ENCODE results near the gene ANTXR1.

ANTXR1 gene

GRCh38 chr2:68974251-68974650 is 38.7 kb upstream of the ANTXR1 start, which contains the start of gene GKN1:
Gene GKN1 (plus strand): TSS chr2:68974636. CDS start chr2:68974678, 42 bp downstream.
- no peak within 1 kb of the TSS for H3K4me2 ChIP-seq (ENCODE audit: low read depth, low read length, poor library complexity, severe bottlenecking)
- H3K79me2 ChIP-seq (ENCODE audit: insufficient read depth, low read length) = no peaks in the 10 kb centered on the region
- no peak for TF ChIP-seq EZH2phosphoT487 (IDR thresholded peaks at IDR 0.05; ENCODE audit: borderline replicate concordance)
- TF ChIP-seq CTCF (conservative IDR thresholded peaks at IDR 0.05; ENCODE audit: low read length) = no peak
- H3K9me3 ChIP-seq (ENCODE audit: insufficient read depth, low read depth, low read length) = no peaks in the 10 kb centered on the region
- no peaks in the 10 kb centered on the region for H3K36me3 ChIP-seq (ENCODE audit: insufficient read depth, low read length)
- H3K9me2 ChIP-seq (replicated peaks; ENCODE audit: low read depth, low read length) = no peaks in the 10 kb centered on the region
- no peaks in the 10 kb centered on the region for H3K27me3 ChIP-seq (ENCODE audit: insufficient read depth, low read length, poor library complexity, severe bottlenecking)
- no peak within 1 kb of the TSS for H3K9ac ChIP-seq (ENCODE audit: low read depth, low read length, poor library complexity, severe bottlenecking)
- H3K4me1 ChIP-seq (ENCODE audit: insufficient read depth, low read length, poor library complexity, severe bottlenecking) = no peaks in the 10 kb centered on the region
- no peaks in the 10 kb centered on the region for H3F3A ChIP-seq (ENCODE audit: low read depth)
- H4K20me1 ChIP-seq (ENCODE audit: insufficient read depth, low read length, poor library complexity, severe bottlenecking) = no peaks in the 10 kb centered on the region
- no peak within 1 kb of the TSS for H3K4me3 ChIP-seq (ENCODE audit: low read length, poor library complexity, severe bottlenecking)
- no peak within 1 kb of the TSS for H2AFZ ChIP-seq (ENCODE audit: low read length)

GRCh38 chr2:68974946-68975665 is 37.9 kb upstream of the ANTXR1 start:
- Histone ChIP-seq H4K20me1 (ENCODE audit: insufficient read depth, low read length, poor library complexity, severe bottlenecking) (no peaks in the 10 kb centered on the region), H3K4me2 (ENCODE audit: low read depth, low read length, poor library complexity, severe bottlenecking) (no peak overlapping the region), H3K4me3 (ENCODE audit: low read length, poor library complexity, severe bottlenecking) (no peak overlapping the region), H2AFZ (ENCODE audit: low read length) (no peak overlapping the region), H3K27me3 (ENCODE audit: insufficient read depth, low read length, poor library complexity, severe bottlenecking) (no peaks in the 10 kb centered on the region), H3K79me2 (ENCODE audit: insufficient read depth, low read length) (no peaks in the 10 kb centered on the region), H3F3A (ENCODE audit: low read depth) (no peaks in the 10 kb centered on the region), H3K9me3 (ENCODE audit: insufficient read depth, low read depth, low read length) (no peaks in the 10 kb centered on the region), H3K36me3 (ENCODE audit: insufficient read depth, low read length) (no peaks in the 10 kb centered on the region), H3K9ac (ENCODE audit: low read depth, low read length, poor library complexity, severe bottlenecking) (no peak overlapping the region), H3K9me2 (replicated peaks; ENCODE audit: low read depth, low read length) (no peaks in the 10 kb centered on the region), H3K4me1 (ENCODE audit: insufficient read depth, low read length, poor library complexity, severe bottlenecking) (no peaks in the 10 kb centered on the region)
- TF ChIP-seq CTCF (conservative IDR thresholded peaks at IDR 0.05; ENCODE audit: low read length) (no peak), EZH2phosphoT487 (IDR thresholded peaks at IDR 0.05; ENCODE audit: borderline replicate concordance) (no peak)

- H4K20me1 ChIP-seq (ENCODE audit: insufficient read depth, low read length, poor library complexity, severe bottlenecking) = no peaks in the 10 kb centered on the region
- no peak overlapping the region for H3K4me2 ChIP-seq (ENCODE audit: low read depth, low read length, poor library complexity, severe bottlenecking)
Observed at GRCh38 chr2:68975844-68976243, 37.1 kb upstream of the ANTXR1 start.

More at GRCh38 chr2:68975844-68976243, 37.1 kb upstream of the ANTXR1 start:
- Histone ChIP-seq H3K36me3 (ENCODE audit: insufficient read depth, low read length) (no peaks in the 10 kb centered on the region), H3K4me1 (ENCODE audit: insufficient read depth, low read length, poor library complexity, severe bottlenecking) (no peaks in the 10 kb centered on the region), H3K9me3 (ENCODE audit: insufficient read depth, low read depth, low read length) (no peaks in the 10 kb centered on the region), H3K9me2 (replicated peaks; ENCODE audit: low read depth, low read length) (no peaks in the 10 kb centered on the region), H3F3A (ENCODE audit: low read depth) (no peaks in the 10 kb centered on the region), H2AFZ (ENCODE audit: low read length) (no peak overlapping the region), H3K4me3 (ENCODE audit: low read length, poor library complexity, severe bottlenecking) (no peak overlapping the region), H3K9ac (ENCODE audit: low read depth, low read length, poor library complexity, severe bottlenecking) (no peak overlapping the region), H3K27me3 (ENCODE audit: insufficient read depth, low read length, poor library complexity, severe bottlenecking) (no peaks in the 10 kb centered on the region), H3K79me2 (ENCODE audit: insufficient read depth, low read length) (no peaks in the 10 kb centered on the region)
- TF ChIP-seq EZH2phosphoT487 (IDR thresholded peaks at IDR 0.05; ENCODE audit: borderline replicate concordance) = no peak
- no peak for TF ChIP-seq CTCF (conservative IDR thresholded peaks at IDR 0.05; ENCODE audit: low read length)
